ENCODE data around the gene LRRC32. TPM values are rescaled to one million over a fixed set of nuclear protein-coding genes. Genes with fewer than 3 reads are reported as not detected.
"Not testable (repeated sequence)": the region's sequence is repeated elsewhere in the genome, so short reads cannot be mapped to it uniquely, and the experiment has no call there.

The LRRC32 gene
- polyA plus RNA-seq, 4 donors: 68.1 to 74.3 (median 72.2) TPM

DNA sequence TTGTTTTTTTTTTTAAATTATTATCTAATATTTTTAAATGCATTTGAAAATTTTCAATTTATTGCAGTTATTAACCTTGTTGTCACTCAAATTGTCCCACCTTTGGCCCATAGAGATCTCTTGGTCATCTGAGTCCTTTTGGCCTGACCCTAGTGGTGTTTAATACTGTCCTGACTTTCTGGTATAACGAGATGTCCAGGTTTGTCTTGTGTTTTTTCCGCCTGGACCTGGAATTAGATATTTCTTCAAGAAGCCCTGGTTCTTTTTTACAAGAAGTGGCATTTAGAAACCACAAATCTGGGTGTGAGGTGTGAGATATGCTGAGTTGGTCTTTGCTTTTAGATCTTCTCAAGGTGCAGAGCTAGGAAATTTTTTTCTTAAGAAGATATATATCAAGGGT lies 38.1 kb downstream of the LRRC32 start:
- DNase-seq (ENCODE audit: low read depth in 4 of 4, low spot score in 3 of 4): no peak

DNA sequence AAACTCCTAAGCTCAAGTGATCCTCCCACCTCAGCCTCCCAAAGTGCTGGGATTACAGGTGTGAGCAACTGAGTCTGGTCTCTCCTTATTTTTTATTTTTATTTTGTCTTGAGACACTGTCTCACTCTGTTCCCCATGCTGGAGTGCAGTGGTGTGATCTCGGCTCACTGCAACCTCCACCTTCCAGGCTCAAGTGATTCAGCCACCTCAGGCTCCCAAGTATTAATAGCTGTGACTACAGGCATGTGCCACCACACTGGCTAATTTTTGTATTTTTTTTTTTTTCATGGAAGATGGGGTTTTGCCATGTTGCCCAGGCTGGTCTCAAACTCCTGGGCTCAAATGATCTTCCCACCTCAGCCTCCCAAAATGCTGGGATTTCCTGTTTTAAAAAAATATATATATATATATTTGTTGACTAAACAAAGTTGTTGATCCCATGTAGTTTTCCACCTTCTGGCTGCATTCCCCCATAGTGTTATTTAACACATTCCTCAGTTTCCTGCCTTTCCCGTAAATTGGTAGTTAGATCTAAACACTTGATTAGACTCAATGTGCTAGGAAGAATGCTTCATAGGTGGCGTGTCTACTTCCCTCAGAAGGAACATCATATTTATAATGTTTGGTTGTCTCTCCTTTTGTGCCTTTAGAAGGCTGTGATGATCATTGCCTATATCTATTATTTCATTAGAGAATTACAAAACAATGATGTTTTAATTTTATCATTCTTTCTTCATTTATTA lies 38.8 kb downstream of the LRRC32 start:
- no peak for DNase-seq (ENCODE audit: low read depth in 4 of 4, low spot score in 3 of 4)

DNA sequence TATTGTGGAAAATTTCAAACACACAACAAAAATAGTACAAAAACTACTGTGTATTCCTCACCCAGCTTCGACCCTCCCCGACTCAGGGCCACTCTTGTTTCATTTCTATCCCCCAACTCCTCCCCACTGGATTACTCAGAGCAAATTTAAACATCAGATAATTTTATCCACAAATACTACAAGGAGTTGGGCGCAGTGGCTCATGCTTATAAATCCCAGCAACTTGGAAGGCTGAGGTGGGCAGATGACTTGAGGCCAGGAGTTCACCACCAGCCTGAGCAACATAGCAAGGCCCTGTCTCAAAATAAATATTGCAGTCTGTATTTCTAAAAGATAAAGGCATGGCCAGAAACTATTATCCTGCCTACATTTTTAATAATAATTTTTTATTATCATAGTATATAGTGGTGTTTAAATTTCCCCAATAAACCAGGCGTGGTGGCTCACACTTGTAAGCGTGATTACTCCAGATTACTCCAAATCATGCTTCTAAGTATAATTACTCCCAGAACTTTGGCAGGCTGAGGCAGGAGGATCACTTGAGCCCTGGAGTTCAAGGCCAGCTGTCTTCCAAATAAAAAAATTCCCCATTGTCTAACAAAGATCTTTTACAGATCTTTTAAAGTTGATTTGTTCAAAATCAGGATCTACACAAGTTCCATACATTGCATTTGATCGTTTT lies 39.8 kb downstream of the LRRC32 start:
- no peak for DNase-seq (ENCODE audit: low read depth in 4 of 4, low spot score in 3 of 4)

DNA sequence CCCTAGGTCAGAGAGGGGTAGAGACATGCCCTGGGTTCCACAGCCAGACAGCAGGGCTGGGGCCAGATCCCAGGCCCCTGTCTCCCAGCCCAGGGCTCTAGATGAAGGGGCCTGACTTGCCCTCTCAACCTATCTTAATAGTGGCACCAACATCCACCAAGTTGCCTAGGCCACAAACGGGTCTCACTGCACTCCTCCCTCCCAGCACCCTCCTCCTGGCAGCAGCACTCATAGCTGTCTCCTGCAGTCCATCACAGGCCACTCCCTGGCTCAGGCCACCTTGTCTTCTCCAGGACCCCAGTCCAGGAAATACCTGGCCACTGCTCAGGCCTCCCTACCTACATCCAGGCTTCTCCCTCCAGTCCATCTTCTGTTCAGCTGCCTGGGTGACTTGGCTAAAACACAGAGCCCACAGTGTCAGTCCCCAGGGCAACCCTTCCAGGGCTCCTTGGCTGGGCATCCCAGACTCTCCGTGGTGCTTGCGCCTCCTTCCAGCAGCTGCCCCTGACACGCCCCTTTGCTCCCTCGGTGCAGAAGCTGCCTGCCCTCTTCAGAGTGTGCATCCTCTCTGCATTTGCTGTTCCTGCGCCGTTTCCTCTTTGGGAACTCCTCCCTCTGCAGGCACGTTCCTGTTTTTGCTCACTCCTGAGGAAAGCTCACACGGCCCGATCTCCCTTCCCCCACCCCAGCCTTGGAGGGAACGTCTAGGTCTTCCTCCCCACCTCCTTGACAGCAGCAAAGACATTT lies 40.5 kb downstream of the LRRC32 start:
- DNase-seq (ENCODE audit: low read depth in 4 of 4, low spot score in 3 of 4): no peak

DNA sequence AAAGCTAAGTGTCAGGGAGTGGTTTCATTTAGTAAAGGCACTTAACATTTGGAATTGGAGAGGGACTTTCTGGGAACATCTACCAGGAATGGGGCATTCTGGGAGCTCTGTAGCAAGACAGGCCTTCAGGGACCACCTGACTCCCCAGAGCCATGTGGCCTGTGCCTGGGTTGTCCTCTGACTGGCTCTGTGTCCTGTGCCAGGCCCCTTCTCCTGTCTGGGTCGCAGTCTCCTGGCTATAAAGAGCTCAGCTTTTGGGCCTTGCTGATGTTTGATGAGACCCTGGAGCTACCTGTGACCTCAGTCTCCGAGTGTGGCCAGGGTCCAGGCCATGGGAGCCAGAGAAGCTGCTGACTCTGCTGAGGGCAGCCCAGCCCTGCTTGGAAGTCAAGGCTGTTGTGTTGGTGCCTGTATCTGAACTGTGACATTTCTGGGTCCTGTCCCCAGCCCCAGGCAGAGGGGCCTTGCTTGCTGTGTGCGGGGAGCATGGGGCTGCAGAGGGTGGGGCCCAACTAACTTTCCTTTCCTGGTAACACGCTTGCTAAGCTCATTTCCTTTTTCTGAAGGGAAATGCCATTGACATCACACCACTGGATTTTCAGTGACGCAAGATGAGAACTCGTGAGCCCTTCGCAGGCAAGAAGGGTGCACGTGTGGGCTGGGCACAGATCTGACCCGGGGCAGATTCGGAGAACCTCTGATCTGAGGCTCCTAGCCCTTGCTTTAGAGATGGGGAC lies 41.3 kb downstream of the LRRC32 start:
- no peak for DNase-seq (ENCODE audit: low read depth in 4 of 4, low spot score in 3 of 4)

DNA sequence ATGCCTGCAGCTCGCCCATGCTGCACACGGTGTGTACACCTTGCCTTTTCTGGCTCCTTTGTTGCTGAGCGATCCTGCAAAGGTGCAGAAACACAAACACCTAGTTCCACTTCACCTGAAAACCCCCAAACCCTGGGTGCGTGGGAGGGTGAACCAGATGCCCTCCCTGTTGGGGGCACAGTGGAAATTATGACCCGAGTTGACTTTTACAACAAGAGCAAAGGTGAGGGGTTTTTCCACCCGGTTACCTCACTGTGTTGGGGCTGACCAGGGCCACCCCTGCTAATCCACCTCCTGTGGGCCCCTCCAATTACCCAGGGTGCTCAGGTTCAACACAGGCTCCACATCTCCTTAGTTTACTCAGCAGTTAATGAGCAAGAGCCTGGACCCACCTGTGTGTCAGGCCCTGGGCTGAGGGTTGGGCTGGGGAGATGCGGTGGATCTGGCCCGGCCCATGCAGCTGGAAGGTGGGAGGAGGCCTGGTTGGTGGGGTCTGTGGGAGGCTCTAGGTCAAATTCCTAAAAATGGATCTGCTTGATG lies 42.1 kb downstream of the LRRC32 start:
- no peak for DNase-seq (ENCODE audit: low read depth in 4 of 4, low spot score in 3 of 4)

DNA sequence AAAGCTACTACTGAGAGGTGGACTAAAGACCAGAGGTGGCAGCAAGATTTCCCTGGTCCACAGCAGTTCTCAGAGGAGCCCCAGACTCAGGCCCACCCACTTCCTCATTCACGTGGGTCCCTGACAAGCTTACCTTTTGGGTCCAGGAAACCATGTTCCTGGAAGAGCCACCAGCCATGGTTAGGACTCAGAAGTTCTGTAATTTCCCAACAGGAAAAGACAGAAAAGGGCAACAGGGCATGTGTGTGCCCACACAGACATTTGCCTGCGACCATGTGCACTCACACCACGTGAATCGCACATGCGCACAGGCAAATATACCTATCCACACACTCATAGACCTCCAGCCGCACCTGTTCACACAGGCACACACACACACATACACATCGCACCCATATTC lies 42.9 kb downstream of the LRRC32 start:
- no peak for DNase-seq (ENCODE audit: low read depth in 4 of 4, low spot score in 3 of 4)

DNA sequence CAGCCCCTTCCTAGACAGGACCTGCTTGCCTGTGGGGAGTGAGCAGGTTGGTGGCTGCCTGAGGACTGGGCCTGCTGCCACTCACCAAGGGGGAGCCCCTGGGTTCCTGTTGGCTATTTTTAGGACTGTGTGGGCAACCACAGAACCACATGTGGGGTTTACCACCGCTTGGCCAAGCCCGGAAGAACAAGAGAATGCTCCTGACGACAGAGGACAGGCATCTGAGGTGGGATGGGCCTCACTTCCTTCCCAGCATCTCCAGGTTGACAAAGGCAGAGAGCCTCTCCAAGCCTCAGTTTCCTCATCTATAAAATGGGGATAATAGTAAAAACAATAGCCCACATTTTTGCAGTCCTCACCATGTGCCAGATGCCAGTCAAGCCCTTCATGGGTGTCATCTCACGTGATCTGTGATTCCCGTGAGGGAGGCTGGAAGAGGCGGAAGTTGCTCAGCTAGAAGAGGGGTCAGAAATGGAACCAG lies 43.6 kb downstream of the LRRC32 start:
- DNase-seq (ENCODE audit: low read depth in 4 of 4, low spot score in 3 of 4): no peak

DNA sequence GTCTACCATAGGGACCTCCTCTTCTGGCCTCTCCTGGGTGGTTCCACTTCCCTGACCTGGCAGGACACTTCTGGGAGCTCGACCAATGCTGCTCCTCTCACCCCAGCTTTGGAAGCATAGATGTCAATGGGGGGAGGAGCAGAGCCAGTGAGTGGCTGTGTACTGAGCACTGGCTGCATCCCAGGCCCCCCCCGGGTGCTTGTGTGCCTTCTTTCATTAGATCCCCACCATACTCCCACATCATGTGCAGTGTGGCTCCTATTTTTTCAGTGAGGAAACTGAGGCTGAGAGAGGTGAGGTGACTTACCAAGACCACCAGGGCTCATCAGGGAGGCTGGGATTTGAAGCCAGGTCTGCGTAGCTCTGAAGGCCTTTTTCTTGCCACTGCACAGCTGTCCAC lies 44.3 kb downstream of the LRRC32 start:
- no peak for DNase-seq (ENCODE audit: low read depth in 4 of 4, low spot score in 3 of 4)

DNA sequence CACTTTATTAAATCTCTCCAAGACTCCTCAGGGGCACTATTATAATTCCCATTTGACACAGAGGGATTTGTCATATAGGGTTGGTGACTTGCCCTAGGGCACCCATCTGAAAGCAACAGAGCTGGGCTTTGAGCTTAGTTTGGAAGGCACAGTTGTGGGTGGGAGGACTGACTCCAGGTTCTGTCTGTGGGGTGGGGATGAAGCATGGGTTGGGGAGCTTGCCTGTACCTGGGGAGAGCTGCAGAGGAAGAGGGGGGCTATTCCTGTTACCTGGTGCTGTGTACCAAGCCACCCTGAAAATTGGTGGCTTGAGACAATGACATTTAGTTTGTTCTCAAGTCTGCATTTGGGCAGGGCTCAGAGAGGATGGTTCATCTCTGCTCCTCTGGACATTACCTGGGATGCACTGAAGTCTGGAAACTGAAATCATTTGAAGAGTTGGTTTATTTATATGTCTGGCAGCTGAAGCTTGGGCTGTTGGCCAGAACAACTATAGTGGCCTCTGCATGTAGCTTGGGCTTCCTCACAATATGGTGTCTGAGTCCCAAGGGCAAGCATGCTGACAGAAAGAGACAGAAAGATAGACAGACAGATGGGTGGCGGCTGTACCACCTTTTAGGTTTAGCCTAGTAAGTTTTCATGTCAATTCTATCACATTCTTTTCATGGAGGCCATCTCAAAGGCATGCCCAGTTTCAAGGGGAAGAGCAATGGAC lies 44.9 kb downstream of the LRRC32 start:
- DNase-seq (ENCODE audit: low read depth in 4 of 4, low spot score in 3 of 4): no peak

DNA sequence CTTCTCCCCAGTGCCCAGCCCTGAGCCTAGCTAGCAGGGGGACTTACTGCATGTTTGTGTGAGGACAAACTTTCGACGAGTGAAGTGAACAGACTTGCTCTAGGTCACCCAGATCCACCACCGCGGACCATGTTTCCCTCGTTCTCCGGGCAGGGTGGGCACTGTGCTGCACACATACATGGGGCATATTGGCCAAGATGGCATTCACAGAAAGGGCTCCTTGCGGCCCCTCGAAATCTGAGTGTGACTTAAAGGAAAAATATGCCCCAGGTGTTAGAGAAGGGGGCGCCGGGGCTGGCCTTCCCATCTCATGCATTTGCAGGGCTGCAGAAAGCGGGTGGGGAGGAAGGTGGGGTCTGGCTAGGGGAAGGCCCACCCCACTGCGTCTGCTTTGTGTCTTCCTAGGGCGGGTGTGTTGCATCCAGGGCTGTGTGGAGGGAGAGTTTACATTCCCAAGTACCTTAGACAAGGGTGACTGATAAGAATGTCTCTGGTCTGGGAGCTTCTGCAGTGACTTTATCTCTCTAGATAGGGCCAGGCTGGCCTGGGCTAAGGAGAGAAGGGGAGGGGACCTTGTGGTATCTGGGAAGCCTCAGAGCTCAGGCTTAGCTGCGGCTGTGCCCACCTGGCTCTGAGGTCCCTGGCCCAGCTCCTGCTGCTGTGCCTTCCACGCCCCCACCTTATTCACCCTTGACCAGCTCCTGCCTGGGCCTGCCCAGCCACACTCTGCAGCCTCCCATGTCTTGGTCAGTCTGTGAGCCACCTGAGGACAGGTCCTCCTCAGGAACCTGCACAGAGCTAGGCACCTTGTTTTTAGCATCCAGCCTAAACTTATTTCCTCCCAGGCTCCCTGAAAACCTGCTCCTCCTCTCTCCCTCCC lies 45.8 kb downstream of the LRRC32 start:
- DNase-seq (ENCODE audit: low read depth in 4 of 4, low spot score in 3 of 4): no peak

DNA sequence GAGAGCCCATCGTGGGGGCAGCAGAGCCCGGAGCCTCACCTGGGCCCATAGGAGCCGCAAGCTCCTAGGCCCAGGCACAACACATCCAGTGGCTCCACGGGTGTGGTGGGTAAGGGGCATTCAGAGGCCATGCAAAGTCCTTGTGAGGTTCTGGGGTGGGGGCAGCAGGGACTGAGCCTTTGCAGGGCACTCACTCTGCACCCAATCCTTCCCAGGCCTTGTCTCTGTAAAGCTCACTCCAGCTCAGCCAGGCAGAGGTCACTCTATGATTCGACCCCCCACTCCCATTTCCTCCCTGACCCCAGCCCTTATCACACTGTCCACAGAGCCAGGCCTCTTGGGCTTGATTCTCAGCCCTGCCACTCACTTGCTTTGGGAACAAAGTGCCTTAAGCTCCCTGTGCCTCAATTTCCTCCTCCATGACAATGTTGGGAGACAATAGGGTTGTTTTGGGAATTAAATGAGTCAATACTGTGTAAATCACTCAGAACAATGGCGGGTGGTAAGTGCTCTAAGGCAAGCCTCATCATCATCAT lies 46.6 kb downstream of the LRRC32 start:
- no peak for DNase-seq (ENCODE audit: low read depth in 4 of 4, low spot score in 3 of 4)

DNA sequence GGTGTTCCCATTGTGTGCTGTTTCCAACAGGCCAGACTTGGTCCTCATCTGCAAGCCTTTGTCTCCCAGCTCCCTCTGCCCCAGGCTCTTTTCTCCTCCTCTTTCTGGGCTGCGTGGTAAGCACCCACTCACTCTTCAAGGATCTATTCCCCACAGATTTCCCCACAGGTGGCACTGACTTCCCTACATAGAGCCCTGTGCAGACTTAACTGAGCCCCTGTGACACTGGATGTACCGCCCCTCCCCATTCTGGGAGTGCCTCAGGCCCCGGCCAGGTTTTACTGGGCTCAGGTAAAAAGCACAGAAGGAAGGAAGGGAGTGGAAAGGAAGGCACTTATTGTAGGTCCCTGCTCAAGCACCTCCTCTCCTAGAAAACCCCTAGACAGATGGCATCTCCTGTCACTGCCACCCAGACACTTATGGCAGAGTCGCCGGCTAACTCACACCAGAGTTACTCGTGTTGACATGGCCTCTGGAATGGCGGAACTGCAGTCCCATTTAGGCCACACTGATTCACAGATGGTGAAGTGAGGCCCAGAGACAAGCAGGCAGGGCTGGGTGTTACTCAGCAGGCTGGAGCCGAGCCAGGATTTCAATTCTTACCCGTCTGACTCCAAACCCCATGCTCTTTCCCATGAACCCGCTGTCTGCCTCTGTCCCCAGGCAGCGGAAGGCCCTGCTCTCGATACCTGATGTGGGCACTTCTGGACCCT lies 47.2 kb downstream of the LRRC32 start:
- no peak for DNase-seq (ENCODE audit: low read depth in 4 of 4, low spot score in 3 of 4)

DNA sequence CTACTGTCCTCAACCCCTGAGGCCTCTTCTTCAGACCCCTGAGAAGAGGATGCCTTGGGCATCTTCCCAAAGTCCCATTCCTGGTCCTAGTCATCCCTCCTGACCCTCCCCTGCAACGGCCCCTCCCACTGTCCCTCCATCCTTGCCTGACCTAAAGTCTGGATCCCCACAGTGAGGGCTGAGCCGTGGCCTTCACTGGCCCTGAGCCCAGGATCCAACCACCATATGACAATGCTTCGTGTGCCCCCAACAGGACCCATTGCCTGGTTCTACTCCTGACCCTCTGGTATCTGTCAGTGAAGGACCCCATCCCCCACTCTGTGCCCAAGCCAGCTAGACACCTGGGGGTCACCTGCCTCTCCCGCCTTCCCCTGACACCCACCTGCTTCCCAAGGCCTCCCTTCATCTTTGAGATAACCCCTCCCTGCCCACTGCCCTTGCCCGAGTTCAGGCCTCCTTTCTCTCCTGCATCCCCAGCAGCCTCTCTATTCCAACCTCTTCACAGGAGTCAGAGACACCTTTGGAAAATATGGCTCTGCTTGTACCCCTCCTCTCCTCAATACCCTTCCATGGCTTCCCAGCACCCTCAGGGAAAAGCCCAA lies 48.0 kb downstream of the LRRC32 start:
- no peak for DNase-seq (ENCODE audit: low read depth in 4 of 4, low spot score in 3 of 4)

DNA sequence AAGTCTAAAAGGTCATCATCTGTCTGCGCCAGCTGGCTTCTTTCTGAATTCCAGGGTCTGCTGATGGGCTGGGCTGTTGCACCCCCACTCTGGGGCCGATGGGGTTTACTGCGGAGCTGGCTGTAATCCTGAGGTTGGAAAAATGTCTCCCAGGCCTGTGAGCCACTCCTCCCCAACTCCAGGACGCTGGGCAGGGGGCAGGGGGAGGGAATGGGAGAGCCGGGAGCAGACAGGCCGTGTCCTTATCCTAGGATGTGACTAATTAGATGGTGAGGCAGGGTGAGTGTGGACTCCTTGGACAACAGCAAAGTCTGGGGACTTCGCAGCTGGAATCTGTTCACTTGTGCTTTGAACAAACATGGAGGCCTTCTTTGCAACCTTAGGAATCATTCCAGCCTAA lies 48.7 kb downstream of the LRRC32 start:
- no peak for DNase-seq (ENCODE audit: low read depth in 4 of 4, low spot score in 3 of 4)

DNA sequence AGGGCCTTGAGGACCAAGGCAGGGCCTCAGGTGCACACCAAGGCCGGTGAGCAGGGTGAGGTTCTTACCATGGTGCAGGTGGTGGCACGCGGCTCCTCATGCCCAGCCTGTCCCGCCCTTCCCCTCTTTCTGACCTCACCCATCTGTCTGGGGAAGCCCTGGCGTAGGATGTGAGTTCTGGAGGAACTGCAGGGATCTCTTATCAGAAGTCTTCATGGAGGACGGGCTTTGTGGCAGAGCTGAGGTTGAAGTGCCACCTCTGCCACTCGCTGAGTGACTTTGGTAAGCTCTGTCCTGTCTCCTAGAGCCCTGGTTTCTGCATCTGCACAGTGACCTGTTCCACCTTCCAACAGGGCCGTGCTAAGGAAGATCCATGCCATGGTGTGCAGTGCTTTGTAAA lies 49.1 kb downstream of the LRRC32 start:
- no peak for DNase-seq (ENCODE audit: low read depth in 4 of 4, low spot score in 3 of 4)

DNA sequence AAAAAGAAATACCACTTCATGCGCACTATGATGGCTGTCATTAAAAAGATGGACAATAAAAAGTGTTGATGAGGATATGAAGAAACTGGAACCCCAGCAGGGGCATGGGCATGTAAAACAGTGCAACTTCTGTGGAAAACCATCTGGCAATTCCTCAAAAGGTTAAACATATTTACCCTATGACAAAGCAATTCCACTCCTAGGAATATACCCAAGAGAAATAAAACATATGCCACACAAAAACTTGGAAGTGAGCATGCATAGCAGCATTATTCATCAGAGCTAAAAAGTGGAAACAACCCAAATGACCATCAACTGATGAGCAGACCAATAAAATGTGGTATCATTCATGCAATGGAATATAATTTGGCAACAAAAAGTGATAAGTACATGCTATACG lies 50.1 kb downstream of the LRRC32 start:
- no peak for DNase-seq (ENCODE audit: low read depth in 4 of 4, low spot score in 3 of 4)

DNA sequence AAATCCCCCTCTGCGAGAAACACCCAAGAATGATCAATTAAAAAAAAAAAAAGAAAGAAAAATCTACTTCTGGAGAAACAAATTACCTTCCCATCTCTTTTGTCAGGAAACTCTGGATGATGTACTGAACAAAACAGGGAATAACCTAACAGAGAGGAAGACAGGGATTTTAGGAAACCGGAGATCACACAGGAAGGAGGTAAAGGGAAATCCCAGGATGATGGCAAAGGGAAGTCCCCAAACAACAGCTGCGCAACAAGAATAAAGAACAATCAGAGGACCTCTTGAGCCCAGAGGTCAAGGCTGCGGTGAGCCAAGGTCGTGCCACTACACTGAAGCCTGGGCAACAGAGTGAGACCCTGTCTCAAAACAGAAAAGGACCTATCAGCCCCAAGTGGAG lies 50.7 kb downstream of the LRRC32 start:
- DNase-seq (ENCODE audit: low read depth in 4 of 4, low spot score in 3 of 4): not testable (repeated sequence)

Data from right renal pelvis (tissue), 4 donors.